Erythroblast (primary cell): ENCODE data around the gene CCDC12.

Experiments
- GATA1 ChIP-seq: IDR thresholded peaks from 2 replicates; pipeline ENCODE4 v1.6.1; 2011; ENCODE audit warnings: low read depth, mild to moderate bottlenecking, control low read depth, low read length, moderate library complexity
- POLR2A ChIP-seq: IDR thresholded peaks from 2 replicates; pipeline ENCODE4 v1.6.1; 2011; ENCODE audit warnings: mild to moderate bottlenecking, low read length

GRCh38 chr3:47010111-47010712 is 33.7 kb upstream of the CCDC12 start:
- TF ChIP-seq POLR2A, result no peak
- TF ChIP-seq GATA1, result no peak
